Measurements from ENCODE around the gene ZFPL1. TPM values are rescaled to one million over a fixed set of nuclear protein-coding genes. Genes with fewer than 3 reads are reported as not detected.
A peak's percentile ranks its signal among the peaks of the same experiment; 100 is the strongest.

The ZFPL1 gene
- total and polyA plus RNA-seq, 12 donors = 33.7 to 90.3 (median 42.4) TPM

GRCh38 chr11:65107078-65107477, 23.1 kb downstream of the ZFPL1 start:
- intact Hi-C loops (cut with DNase I) = no loop called here
- Histone ChIP-seq H3K27me3 (no peaks in the 10 kb centered on the region), H3K4me1 (replicated peaks in 1 of 2) (peaks cover 31 to 44% of the 10 kb centered on the region in 2 donors), H3K4me3 (no peak overlapping the region), H3K9me3 (replicated peaks in 1 of 3) (no peaks in the 10 kb centered on the region), H3K36me3 (replicated peaks in 1 of 2) (peaks cover 0 to 28% of the 10 kb centered on the region in 2 donors), H3K27ac (no peak overlapping the region)
- WGBS, 4 donors = 91 to 96% (median 93%) methylated on average over 5 to 15 of the region's 15 CpGs
- DNase-seq = no peak
- TF ChIP-seq POLR2A (IDR thresholded peaks at IDR 0.05) = no peak
- TF ChIP-seq CTCF (IDR thresholded peaks at IDR 0.05) = no peak

- H3K27ac ChIP-seq = no peak overlapping the region
- peaks cover 0 to 28% of the 10 kb centered on the region in 2 donors for H3K36me3 ChIP-seq (replicated peaks in 1 of 2)
- TF ChIP-seq CTCF (IDR thresholded peaks at IDR 0.05) = no peak
- no peak for TF ChIP-seq POLR2A (IDR thresholded peaks at IDR 0.05)
- no peaks in the 10 kb centered on the region for H3K27me3 ChIP-seq
- H3K4me1 ChIP-seq (replicated peaks in 1 of 2) = peaks cover 26 to 44% of the 10 kb centered on the region in 2 donors
- intact Hi-C loops (cut with DNase I) = no loop called here
- H3K9me3 ChIP-seq (replicated peaks in 1 of 3) = no peaks in the 10 kb centered on the region
- H3K4me3 ChIP-seq = no peak overlapping the region
- 92 to 96% (median 94%) methylated on average over 20 to 52 of the region's 52 CpGs for WGBS, 4 donors
- DNase-seq = peak in 1 of 7 donors; percentile 25
Observed at GRCh38 chr11:65107751-65108468, 23.9 kb downstream of the ZFPL1 start.

- Histone ChIP-seq H3K9me3 (replicated peaks in 1 of 3) (no peaks in the 10 kb centered on the region), H3K4me3 (no peak overlapping the region), H3K27me3 (no peaks in the 10 kb centered on the region), H3K36me3 (replicated peaks in 1 of 2) (peaks cover 0 to 28% of the 10 kb centered on the region in 2 donors), H3K4me1 (replicated peaks in 1 of 2) (peaks cover 33 to 44% of the 10 kb centered on the region in 2 donors), H3K27ac (no peak overlapping the region)
- intact Hi-C loops (cut with DNase I) = no loop called here
- WGBS, 4 donors = 92 to 97% (median 95%) methylated on average over 12 to 38 of the region's 38 CpGs
- no peak for DNase-seq
- TF ChIP-seq CTCF (IDR thresholded peaks at IDR 0.05) (no peak), POLR2A (IDR thresholded peaks at IDR 0.05) (no peak)
Observed at GRCh38 chr11:65108469-65109123, 24.6 kb downstream of the ZFPL1 start.

DNA sequence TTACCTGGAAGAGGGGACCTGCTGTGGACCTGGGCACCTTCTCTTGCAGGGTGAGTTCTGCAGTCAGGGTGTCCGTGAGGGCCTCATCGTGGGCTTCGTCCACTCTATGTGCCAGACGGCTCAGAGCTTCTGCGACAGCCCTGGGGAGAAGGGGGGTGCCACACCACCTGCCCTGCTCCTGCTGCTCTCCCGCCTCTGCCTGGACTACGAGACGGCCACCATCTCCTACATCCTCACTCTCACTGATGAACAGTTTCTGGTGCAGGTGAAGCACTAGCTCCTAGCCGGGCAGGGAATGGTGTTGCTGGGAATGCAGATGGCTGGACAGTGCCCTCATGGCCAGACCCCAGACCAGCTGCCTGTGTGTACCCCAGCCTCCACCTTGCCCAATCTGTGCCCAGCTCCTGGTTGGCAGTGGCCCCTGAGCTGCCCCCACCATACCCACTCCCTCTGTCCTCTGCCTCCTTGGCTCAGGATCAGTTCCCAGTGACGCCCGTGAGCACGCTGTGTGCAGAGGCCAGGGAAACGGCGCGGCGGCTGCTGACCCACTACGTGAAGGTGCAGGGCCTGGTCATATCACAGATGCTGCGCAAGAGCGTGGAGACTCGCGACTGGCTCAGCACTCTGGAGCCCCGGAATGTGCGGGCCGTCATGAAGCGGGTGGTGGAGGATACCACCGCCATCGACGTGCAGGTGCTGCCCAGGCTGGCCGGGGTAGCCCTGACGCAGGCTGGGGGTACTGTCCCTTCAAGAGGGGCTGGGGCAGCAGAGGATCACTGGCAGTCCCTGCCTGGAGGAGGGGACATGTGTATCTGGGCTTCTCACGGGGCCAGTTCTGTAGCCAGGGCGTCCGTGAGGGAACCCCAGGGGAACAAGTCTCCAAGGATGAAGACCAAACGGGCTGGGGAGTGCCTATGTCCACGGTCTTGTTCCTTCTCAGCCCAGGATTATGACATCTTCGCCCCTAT, 25.5 kb downstream of the ZFPL1 start:
- TF ChIP-seq POLR2A (IDR thresholded peaks at IDR 0.05) = no peak
- TF ChIP-seq CTCF (IDR thresholded peaks at IDR 0.05) = no peak
- no peaks in the 10 kb centered on the region for H3K9me3 ChIP-seq (replicated peaks in 1 of 3)
- peaks cover 0 to 28% of the 10 kb centered on the region in 2 donors for H3K36me3 ChIP-seq (replicated peaks in 1 of 2)
- DNase-seq = peak in 1 of 7 donors; percentile 23
- H3K4me1 ChIP-seq (replicated peaks in 1 of 2) = peaks cover 42 to 44% of the 10 kb centered on the region in 2 donors
- H3K27me3 ChIP-seq = no peaks in the 10 kb centered on the region
- WGBS, 4 donors = 87 to 94% (median 88%) methylated on average over 22 to 36 of the region's 36 CpGs
- intact Hi-C loops (cut with DNase I) = no loop called here
- H3K4me3 ChIP-seq = no peak overlapping the region
- H3K27ac ChIP-seq = peak overlapping the region in 2 of 5 donors; percentile 23 to 87

All from adrenal gland (tissue), 12 donors.